Testis (tissue), 2 donors: ENCODE results near the gene OTOA.

Source experiments
- CTCF ChIP-seq, 3 experiments: fragments of 450-650 bp in 2 of 3; fragments of 200-600 bp in 1 of 3; sonication (generic) in 1 of 3; IDR thresholded peaks; one replicate each; pipeline ENCODE4 v1.5.1; 2016 to 2019; ENCODE audit warnings: antibody characterized with exemption in 3 of 3, mild to moderate bottlenecking in 2 of 3, moderate library complexity in 1 of 3
- POLR2A ChIP-seq: fragments of 450-650 bp; IDR thresholded peaks from one replicate; pipeline ENCODE4 v1.6.1; 2017; ENCODE audit warnings: antibody characterized with exemption, mild to moderate bottlenecking, moderate library complexity

- no peak for TF ChIP-seq POLR2A
- no peak for TF ChIP-seq CTCF (IDR thresholded peaks at IDR 0.05)
These were observed at the start of gene OTOA for GRCh38 chr16:21663889-21664647.
